GM12878 (cell line): Measurements from ENCODE around the gene BAK1. TPM values are rescaled to one million over a fixed set of nuclear protein-coding genes. Genes with fewer than 3 reads are reported as not detected.

Source experiments
- ATAC-seq: fragments of 200-7000 bp; cut with Tn5 transposase; 3 replicates; pipeline ENCODE4 v1.9.1; 2020; ENCODE audit warnings: mild to moderate bottlenecking, moderate library complexity
- BruUV-seq: library from RNA; stranded (reverse); fragments of 400-500 nt; replicated peaks from 2 replicates; lab custom pipeline; 2021; lab: Mats Ljungman, UMichigan
- CTCF ChIA-PET: fragments of 300-600 bp; sonication (Branson Sonifier 250); formaldehyde crosslinking; extraction: SDS; loops from one replicate; lab custom pipeline; 2021; ENCODE audit warnings: inconsistent platforms; lab: Yijun Ruan, JAX
- POLR2A ChIA-PET: fragments of 350-600 bp; formaldehyde crosslinking; extraction: SDS; loops from one replicate; lab custom pipeline; 2021; ENCODE audit warnings: inconsistent platforms; lab: Charles Lee
- RAD21 ChIA-PET: fragments of 300-600 bp; sonication (Branson Sonifier 250); formaldehyde crosslinking; loops from one replicate; lab custom pipeline; 2023; ENCODE audit warnings: antibody characterized with exemption; ENCODE audit not compliant: unreplicated experiment; lab: Charles Lee
- SMC1A ChIA-PET: fragments of 300-600 bp; sonication (Branson Sonifier 250); formaldehyde crosslinking; loops from one replicate; lab custom pipeline; 2023; ENCODE audit not compliant: unreplicated experiment, uncharacterized antibody; lab: Charles Lee
- DNase-seq: peaks from one replicate; pipeline ENCODE4 v3.0.0-alpha.2; 2011; ENCODE audit warnings: low read depth, low spot score
- FAIRE-seq: peaks from 3 replicates; lab custom pipeline; 2011; peaks lifted over from hg19 to GRCh38; lab: Jason Lieb, UNC
- H2AFZ ChIP-seq: 2 replicates; pipeline ENCODE4 v1.6.0; 2011; ENCODE audit warnings: low read depth, low read length, control low read depth; ENCODE audit not compliant: control insufficient read depth
- H3K27ac ChIP-seq: 2 replicates; pipeline ENCODE4 v1.5.1; 2011; ENCODE audit warnings: control low read depth; ENCODE audit not compliant: control insufficient read depth, insufficient read depth
- H3K27me3 ChIP-seq, 2 experiments: replicated peaks in 1 of 2; 2 replicates each; pipeline versions ENCODE4 v1.6.0 to v1.6.1; 2011; ENCODE audit warnings: low read length in 1 of 2; ENCODE audit not compliant: control insufficient read depth in 2 of 2, insufficient read depth in 2 of 2
- H3K36me3 ChIP-seq, 2 experiments: 2 replicates each; pipeline ENCODE4 v1.5.1; 2011; ENCODE audit warnings: low read length in 1 of 2; ENCODE audit not compliant: control insufficient read depth in 2 of 2, insufficient read depth in 2 of 2
- H3K4me1 ChIP-seq: 2 replicates; pipeline ENCODE4 v1.6.1; 2011; ENCODE audit warnings: mild to moderate bottlenecking, low read length, moderate library complexity, mixed read lengths; ENCODE audit not compliant: control insufficient read depth, insufficient read depth
- H3K4me2 ChIP-seq: 2 replicates; pipeline ENCODE4 v1.6.0; 2011; ENCODE audit warnings: control low read depth; ENCODE audit not compliant: control insufficient read depth, insufficient read depth
- H3K4me3 ChIP-seq: fragments of 200-600 bp; sonication (generic); 2 replicates; pipeline ENCODE4 v1.5.1; 2016
- H3K79me2 ChIP-seq: 2 replicates; pipeline ENCODE4 v1.6.0; 2011; ENCODE audit warnings: low read length; ENCODE audit not compliant: control insufficient read depth, insufficient read depth
- H3K9ac ChIP-seq: 2 replicates; pipeline ENCODE4 v1.8.0; 2011; ENCODE audit warnings: low read length, control low read depth, mixed read lengths; ENCODE audit not compliant: control insufficient read depth, insufficient read depth
- H3K9me3 ChIP-seq: replicated peaks from 3 replicates; pipeline ENCODE4 v1.5.1; 2011; ENCODE audit warnings: mild to moderate bottlenecking, low read length; ENCODE audit not compliant: control insufficient read depth, insufficient read depth
- H4K20me1 ChIP-seq: 2 replicates; pipeline ENCODE4 v1.6.0; 2011; ENCODE audit not compliant: control insufficient read depth, insufficient read depth
- CREM ChIP-seq: IDR thresholded peaks from 2 replicates; pipeline ENCODE4 v1.6.1; 2014; ENCODE audit warnings: antibody characterized with exemption, low read depth
- JUNB ChIP-seq: IDR thresholded peaks from 2 replicates; pipeline ENCODE4 v1.6.1; 2016; ENCODE audit warnings: antibody characterized with exemption, mild to moderate bottlenecking
- NR2F1 ChIP-seq: fragments of 450-650 bp; conservative IDR thresholded peaks from 2 replicates; pipeline ENCODE4 v1.6.1; 2017; ENCODE audit warnings: mild to moderate bottlenecking
- RBBP5 ChIP-seq: fragments of 200-600 bp; sonication (generic); conservative IDR thresholded peaks from 2 replicates; pipeline ENCODE4 v1.6.1; 2016
- WGBS: methylation state at CpG from one replicate; pipeline ENCODE4 v1.1.6; 2016; ENCODE audit warnings: low lambda C conversion rate; ENCODE audit not compliant: insufficient replicate concordance, insufficient coverage; ENCODE audit errors: missing lambda C conversion rate; 5-methylcytosine and 5-hydroxymethylcytosine counted together
- in situ Hi-C: fragments of 300-500 bp; cut with MboI; formaldehyde crosslinking; loops from 9 replicates; pipeline ENCODE4 v1.14.3; 2018; ENCODE audit warnings: mixed read lengths
- intact Hi-C: fragments of 100-400 bp; cut with micrococcal nuclease; formaldehyde crosslinking; loops from one replicate; pipeline ENCODE4 v1.14.2; 2022; ENCODE audit not compliant: unreplicated experiment
- polyA plus RNA-seq, 11 experiments: library from polyadenylated mRNA; depleted of rRNA in 4 of 11; unstranded in 6 of 11; stranded (reverse) in 5 of 11; fragments of >200 nt; fragmentation: Nextera tagmentation in 4 of 11; fragmentation: Illumina TruSeq in 1 of 11; extraction: Ambion mirVana in 4 of 11; extraction: Trizol in 1 of 11; gene quantifications; 1 replicate in 1 of 11; 2 replicates in 10 of 11; pipeline versions ENCODE4 v1.2.1 to v1.2.3, GENCODE V29; 2011 to 2016; ENCODE audit warnings: inconsistent platforms in 2 of 11, missing spikeins in 2 of 11, low read depth in 1 of 11
- total RNA-seq, 4 experiments: library from RNA; depleted of rRNA in 3 of 4; stranded (reverse); fragments of >200 nt in 3 of 4; fragmentation: Illumina TruSeq in 1 of 4; extraction: Trizol in 1 of 4; gene quantifications; 2 replicates each; pipeline versions ENCODE4 v1.2.1 to v1.2.3, GENCODE V29; 2013 to 2021
- TF ChIP-seq, protein P1 (sequence below), 3 experiments: IDR thresholded peaks in 2 of 3; conservative IDR thresholded peaks in 1 of 3; 2 replicates each; pipeline ENCODE4 v1.5.1; 2011; ENCODE audit warnings: low read depth in 3 of 3, low read length in 3 of 3, mild to moderate bottlenecking in 3 of 3, control low read depth in 2 of 3, moderate library complexity in 2 of 3, inconsistent platforms in 1 of 3, mixed read lengths in 1 of 3; ENCODE audit not compliant: control insufficient read depth in 2 of 3, insufficient read depth in 1 of 3; ENCODE audit errors: extremely low read depth in 1 of 3

The BAK1 gene
- total and polyA plus RNA-seq, 10 of the 15 experiments (the other 5 are each of a cell fraction or from before 2014, with no cell fraction given), result 6.3 to 65.8 (median 29.6) TPM

DNA sequence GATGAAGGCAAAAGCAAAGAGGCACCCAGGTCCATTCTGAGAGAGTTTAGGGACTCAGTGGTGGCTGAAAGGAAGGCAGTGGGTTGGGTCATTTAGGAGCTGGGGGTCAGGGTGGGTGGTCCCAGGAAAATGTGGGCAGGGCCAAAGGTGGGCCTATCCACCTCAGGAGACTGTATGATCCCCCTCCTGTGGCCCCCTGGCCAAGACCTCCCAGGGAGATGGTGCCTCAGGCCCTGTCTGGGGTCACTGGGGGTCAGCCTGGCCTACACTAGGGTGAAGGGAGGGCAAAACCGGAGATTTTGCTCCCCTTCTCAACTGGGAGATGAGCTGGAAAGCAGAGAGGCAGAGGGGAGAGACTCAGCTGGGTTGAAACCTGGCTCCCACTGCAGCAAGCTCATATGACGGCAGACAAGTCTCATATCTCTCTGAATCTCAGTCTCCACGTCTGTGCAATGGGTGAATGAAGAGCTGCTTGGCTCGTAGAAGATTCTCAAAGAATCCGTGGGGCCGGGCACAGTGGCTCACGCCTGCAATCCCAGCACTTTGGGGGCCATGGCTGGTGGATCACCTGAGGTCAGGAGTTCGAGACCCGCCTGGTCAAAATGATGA lies 11.5 kb upstream of the BAK1 start:
- peaks cover 38% of the 10 kb centered on the region for H3K4me1 ChIP-seq
- no peaks in the 10 kb centered on the region for H3K36me3 ChIP-seq
- no peak overlapping the region for H2AFZ ChIP-seq
- intact Hi-C loops, result no loop called here
- no peaks in the 10 kb centered on the region for H4K20me1 ChIP-seq
- no TSS peak for BruUV-seq
- ChIA-PET SMC1A (interaction anchor here (0.7 to 2.9 kb wide), 7 partner anchors 13 to 131 kb away, joined by 3 to 33 read pairs (median 4); no protein-coding TSS in a partner anchor), POLR2A (interaction anchor here (1.4 to 2.2 kb wide), 2 partner anchors 16 to 30 kb away, joined by 4 to 11 read pairs; partner anchors contain the start of gene ITPR3), CTCF (interaction anchor here (0.8 to 8.1 kb wide), 7 partner anchors 16 to 205 kb away, joined by 3 to 92 read pairs (median 4); partner anchors contain the start of gene ITPR3), RAD21 (interaction anchor here (0.9 to 2.6 kb wide), 3 partner anchors 16 to 109 kb away, joined by 5 to 19 read pairs (median 13); partner anchors contain the start of gene ITPR3)
- WGBS, result 80% methylated on average over 9 of the region's 9 CpGs
- FAIRE-seq (no peak), DNase-seq (no peak), ATAC-seq (no peak)
- no peaks in the 10 kb centered on the region for H3K79me2 ChIP-seq
- no peaks in the 10 kb centered on the region for H3K27me3 ChIP-seq
- H3K9ac ChIP-seq, result no peak overlapping the region
- TF ChIP-seq CREM (no peak), NR2F1 (0 out of 2 replicates have a peak, but pooled peaks have one; percentile 15), RBBP5 (no peak)
- H3K27ac ChIP-seq, result no peak overlapping the region
- no peaks in the 10 kb centered on the region for H3K9me3 ChIP-seq
- in situ Hi-C loops, result no loop called here
- no peak overlapping the region for H3K4me3 ChIP-seq
- H3K4me2 ChIP-seq, result no peak overlapping the region

DNA sequence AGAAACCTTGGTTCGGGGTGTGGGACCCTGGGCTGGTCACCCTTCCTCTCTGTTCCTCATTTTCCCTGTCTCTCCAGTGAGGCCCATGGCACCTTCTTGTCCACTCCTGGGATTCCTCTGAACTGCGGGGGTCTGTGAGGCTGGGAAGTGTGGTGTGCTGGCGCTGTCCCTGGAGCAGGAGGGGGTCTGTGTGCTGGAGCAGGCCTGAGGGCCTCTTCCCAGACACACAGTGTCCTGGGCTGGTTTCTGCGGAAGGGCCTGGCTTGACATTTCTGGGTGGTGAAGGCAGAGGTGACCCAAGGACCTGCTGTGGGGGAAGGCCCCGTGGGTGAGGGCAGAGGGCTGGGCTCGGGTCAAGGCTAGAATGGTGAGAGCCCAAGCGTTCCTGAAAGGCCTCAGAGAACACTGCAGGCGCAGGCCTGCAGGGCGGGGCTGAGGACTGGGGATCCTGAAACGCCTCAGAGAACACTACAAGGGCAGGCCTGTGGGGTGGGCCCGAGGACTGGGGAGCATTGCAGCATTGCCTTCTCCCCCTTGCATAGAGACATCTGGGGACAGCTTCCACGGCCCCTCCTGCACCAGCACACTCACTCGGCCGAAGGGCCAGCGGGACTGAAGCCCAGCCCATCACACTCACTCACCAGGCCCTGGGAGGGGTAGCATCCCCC lies 10.6 kb upstream of the BAK1 start:
- no peak overlapping the region for H3K4me3 ChIP-seq
- peak; percentile 11 for ATAC-seq
- no TSS peak for BruUV-seq

More for the DNA sequence above, 10.6 kb upstream of the BAK1 start:
- Histone ChIP-seq H2AFZ (no peak overlapping the region), H3K79me2 (no peaks in the 10 kb centered on the region), H3K4me1 (peaks cover 41% of the 10 kb centered on the region), H3K9me3 (no peaks in the 10 kb centered on the region), H3K27me3 (no peaks in the 10 kb centered on the region), H3K27ac (no peak overlapping the region), H3K4me2 (no peak overlapping the region), H3K9ac (no peak overlapping the region), H3K36me3 (no peaks in the 10 kb centered on the region), H4K20me1 (no peaks in the 10 kb centered on the region)
- no peak for TF ChIP-seq JUNB
- TF ChIP-seq, protein P1, sequence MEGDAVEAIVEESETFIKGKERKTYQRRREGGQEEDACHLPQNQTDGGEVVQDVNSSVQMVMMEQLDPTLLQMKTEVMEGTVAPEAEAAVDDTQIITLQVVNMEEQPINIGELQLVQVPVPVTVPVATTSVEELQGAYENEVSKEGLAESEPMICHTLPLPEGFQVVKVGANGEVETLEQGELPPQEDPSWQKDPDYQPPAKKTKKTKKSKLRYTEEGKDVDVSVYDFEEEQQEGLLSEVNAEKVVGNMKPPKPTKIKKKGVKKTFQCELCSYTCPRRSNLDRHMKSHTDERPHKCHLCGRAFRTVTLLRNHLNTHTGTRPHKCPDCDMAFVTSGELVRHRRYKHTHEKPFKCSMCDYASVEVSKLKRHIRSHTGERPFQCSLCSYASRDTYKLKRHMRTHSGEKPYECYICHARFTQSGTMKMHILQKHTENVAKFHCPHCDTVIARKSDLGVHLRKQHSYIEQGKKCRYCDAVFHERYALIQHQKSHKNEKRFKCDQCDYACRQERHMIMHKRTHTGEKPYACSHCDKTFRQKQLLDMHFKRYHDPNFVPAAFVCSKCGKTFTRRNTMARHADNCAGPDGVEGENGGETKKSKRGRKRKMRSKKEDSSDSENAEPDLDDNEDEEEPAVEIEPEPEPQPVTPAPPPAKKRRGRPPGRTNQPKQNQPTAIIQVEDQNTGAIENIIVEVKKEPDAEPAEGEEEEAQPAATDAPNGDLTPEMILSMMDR (IDR thresholded peaks at IDR 0.05 in 2 of 3, conservative IDR thresholded peaks at IDR 0.05 in 1 of 3; ENCODE audit: control insufficient read depth in 2 of 3, extremely low read depth in 1 of 3, insufficient read depth in 1 of 3, low read depth in 3 of 3, low read length in 3 of 3), result 0 out of 6 replicates have a peak, but pooled peaks of 2 of the 3 experiments have one; percentile 2 to 3
- DNase-seq (no peak), FAIRE-seq (no peak)
- ChIA-PET RAD21 (interaction anchor here (0.6 to 6.6 kb wide), 14 partner anchors 10 to 171 kb away, joined by 3 to 86 read pairs (median 4); partner anchors contain the start of genes BAK1, ITPR3 and UQCC2), SMC1A (interaction anchor here (0.7 to 6.9 kb wide), 18 partner anchors 8 to 155 kb away, joined by 3 to 122 read pairs (median 4); partner anchors contain the start of genes BAK1, ITPR3 and UQCC2), POLR2A (interaction anchor here (1.2 to 2.2 kb wide), 2 partner anchors 17 to 110 kb away, joined by 6 to 11 read pairs; no protein-coding TSS in a partner anchor), CTCF (interaction anchor here (0.6 to 8.1 kb wide), 28 partner anchors 9 to 169 kb away, joined by 3 to 235 read pairs (median 6); partner anchors contain the start of genes BAK1, ITPR3 and UQCC2)
- WGBS, result 56% methylated on average over 15 of the region's 15 CpGs
- in situ Hi-C loops (no loop called here), intact Hi-C loops (loop anchor here (1.0 kb wide), 1 partner anchor 17 kb away; no protein-coding TSS in a partner anchor)
